ENCODE measurements around the gene NOP14. TPM values are rescaled to one million over a fixed set of nuclear protein-coding genes. Genes with fewer than 3 reads are reported as not detected.
"Not testable (repeated sequence)": the region's sequence is repeated elsewhere in the genome, so short reads cannot be mapped to it uniquely, and the experiment has no call there.

The NOP14 gene
- 10 to 100 TPM; 22.5 to 28.1 (median 25.0) TPM for polyA plus RNA-seq (ENCODE audit: insufficient read length in 10 of 10)
- long read RNA-seq, donor 1, partial matches to known transcripts, result 0 of 4 reads
- long read RNA-seq, donor 1, other reads (novel, unspliced or antisense), result 0 of 4 reads
- long read RNA-seq, donor 2, result 0 reads
- long read RNA-seq, donor 3, result 0 reads
- long read RNA-seq, donor 4, partial matches to known transcripts, result 0 of 1 reads
- long read RNA-seq, donor 4, other reads (novel, unspliced or antisense), result 0 of 1 reads
- long read RNA-seq, donor 5, result 0 reads
- long read RNA-seq, donor 6, transcript NOP14-203 (18 exons, 3,538 nt), result major isoform, 5 of 6 reads
- long read RNA-seq, donor 6, partial matches to known transcripts, result 0 of 6 reads
- long read RNA-seq, donor 6, other reads (novel, unspliced or antisense), result 0 of 6 reads
- long read RNA-seq, donor 7, partial matches to known transcripts, result 0 of 1 reads
- long read RNA-seq, donor 7, other reads (novel, unspliced or antisense), result 0 of 1 reads
- long read RNA-seq, donor 8, partial matches to known transcripts, result 0 of 2 reads
- long read RNA-seq, donor 8, other reads (novel, unspliced or antisense), result 0 of 2 reads
- long read RNA-seq, donor 9, result 0 reads

DNA sequence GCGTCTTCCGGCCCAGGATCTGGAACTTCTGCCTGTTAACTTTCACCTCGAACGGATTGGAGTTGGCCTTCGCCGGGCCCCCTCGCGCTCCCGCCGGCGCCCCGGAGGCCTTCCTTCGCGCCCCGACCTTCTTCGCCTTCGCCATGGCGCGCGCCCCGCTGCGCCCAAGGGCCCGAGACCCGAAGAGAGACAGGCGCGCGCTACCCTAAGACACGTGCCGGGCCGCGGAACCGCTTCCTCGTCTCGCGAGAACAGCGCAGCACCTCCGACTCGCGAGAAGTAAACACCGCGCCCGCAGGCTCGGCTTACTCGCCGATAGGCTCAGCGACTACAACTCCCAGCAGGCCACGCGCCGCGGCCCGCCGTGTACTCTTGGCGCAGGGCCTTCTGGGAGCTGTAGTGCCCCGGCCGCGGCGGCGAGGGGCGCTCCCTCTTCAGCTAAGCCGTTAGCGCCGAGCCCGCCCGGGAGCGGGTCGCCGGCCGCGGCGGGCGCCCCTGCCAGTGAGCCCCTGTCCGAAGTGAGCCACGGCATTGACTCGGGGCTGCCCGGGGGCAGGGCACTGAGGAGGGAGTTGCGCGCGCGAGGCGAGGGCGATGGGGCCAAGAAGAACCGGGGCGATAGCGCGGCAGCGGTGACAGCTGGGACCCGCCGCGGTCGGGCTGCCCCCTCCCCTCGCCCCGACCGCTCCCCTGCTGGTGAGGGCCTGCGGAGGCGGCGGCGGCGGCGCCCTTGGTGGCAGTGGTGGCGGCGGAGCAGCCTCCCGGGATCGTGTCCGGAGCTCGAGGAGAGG is at the start of gene NOP14, which contains the start of gene GRK4:
Gene NOP14, minus strand, starts transcription at position 232 of the 791 bp plus-strand sequence. Its CDS starts 87 bp downstream, at position 145.
Gene GRK4, plus strand, starts transcription at position 397 of the 791 bp plus-strand sequence. CDS start 500 bp downstream, outside the sequence.
- peak; percentile 98 to 99 (median 98) for DNase-seq

DNA sequence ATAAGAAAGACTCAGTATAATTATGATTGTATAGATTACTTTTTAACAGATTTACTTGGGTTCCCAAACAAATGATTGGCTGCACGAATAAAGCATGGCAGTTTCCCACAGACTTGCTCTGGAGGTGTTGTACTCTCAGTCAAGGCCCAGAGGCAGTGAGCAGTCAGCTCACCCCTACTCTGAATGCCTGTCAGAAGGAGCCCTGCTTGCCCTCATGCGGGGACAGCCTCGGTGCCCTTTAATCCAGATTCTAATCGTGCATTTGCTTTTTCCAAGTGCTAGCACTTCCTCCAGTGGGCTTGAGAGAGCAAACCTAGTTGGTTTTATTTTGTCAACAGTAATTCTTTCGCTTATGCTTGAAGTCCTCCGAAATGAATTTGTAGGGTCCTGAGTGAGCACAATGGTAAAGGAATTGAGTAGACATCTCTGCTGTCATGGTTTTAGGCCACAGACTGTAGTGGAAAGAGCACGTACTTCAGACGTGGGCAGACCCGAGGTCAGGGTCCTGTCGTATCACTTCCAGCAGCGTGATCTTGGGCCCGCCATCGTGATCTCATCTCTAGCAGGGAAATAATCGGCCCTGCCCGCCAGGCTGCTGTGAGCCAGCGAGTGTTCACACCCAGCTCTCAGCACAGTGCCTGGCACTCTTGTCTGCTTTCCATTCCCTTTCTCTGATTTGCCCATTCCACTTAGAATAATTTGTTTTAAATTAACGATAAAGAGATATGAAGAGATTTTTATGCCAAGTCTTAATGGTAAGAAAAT is 48.4 kb upstream of the NOP14 start:
- no peak for DNase-seq

DNA sequence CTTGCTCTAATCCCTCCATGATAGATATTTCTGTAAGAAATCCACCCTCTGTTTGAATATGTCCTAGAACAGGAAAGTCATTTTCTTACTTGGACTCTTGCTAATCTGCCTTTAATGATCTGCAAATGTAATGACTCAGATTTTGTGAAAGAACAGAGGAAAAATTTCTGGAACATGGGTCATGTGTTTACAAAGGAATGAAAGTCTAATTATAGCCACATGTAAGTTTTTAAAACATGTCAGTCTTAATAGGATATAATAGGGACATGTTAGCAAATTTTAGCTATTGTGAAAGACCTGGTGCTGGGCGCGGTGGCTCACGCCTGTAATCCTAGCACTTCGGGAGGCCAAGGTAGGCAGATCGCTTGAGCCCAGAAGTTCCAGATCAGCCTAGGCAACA is 47.8 kb upstream of the NOP14 start:
- peak in 1 of 3 donors; percentile 56 for DNase-seq

DNA sequence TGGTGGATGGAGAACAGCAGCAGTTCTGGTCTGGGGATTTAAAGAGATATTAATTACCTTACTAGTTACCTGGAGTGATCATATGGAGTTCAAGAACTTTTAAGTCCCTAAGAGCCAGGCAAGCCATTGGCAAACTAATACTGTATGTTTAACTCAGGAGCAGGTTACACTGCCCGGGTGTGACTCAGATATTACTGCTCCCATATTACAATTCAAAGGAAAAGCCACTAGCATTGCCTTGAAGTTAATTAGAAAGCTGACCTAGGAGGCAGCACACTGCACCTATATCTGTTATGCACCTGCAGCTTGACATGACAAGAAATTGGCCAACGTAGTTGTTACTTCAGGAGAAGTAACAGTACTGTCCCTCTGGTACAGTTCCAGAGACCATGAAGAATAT is 47.4 kb upstream of the NOP14 start:
- no peak for DNase-seq

DNA sequence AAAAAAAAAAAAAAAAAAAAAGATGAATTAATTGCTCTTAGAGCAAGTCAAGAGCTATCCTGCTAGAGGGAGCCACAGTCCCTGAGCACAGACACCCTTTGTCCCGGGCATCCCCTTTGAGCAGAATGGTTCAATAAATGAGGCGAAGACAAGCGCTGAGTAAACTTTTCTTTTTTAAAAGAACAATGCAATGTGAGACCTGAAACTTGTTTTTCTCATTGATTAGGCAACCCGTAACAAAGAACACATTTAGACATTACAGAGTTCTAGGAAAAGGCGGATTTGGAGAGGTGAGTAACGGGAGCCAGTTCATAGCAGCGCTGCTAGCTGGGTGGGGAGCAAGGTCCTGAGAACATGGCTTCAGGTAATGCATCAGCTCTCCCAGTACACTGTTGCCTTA is 46.2 kb upstream of the NOP14 start:
- no peak for DNase-seq

DNA sequence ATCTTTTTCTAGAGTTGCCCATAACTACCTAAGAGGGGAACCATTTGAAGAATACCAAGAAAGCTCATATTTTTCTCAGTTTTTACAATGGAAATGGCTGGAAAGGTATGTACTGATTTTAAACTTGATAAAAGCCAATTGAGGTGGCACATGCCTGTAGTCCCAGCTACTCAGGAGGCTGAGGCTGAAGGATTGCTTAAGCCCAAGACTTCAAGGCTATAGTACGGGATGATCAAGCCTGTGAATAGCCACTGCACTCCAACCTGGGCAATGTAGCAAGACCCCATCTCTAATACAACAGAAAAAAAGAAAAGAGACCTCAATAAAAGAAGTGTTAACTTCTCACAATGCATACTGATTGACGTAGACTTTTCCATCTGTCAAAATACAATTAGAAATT is 44.5 kb upstream of the NOP14 start:
- DNase-seq, result no peak

DNA sequence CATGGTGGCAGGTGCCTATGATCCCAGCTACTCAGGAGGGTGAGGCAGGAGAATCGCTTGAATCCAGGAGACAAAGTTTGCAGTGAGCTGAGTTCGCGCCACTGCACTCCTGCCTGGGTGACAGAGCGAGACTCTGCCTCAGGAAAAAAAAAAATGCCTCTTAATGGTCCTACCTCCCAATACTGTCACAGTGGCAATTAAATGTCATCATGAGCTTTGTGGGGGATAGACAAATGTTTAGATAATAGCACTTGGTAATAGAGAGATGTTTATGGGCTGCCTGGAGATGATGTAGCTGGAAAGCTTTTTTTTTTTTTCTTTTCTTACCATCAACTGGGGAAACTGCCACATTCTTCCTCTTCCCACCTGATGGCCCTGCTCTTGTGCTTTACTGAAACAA is 33.2 kb upstream of the NOP14 start:
- no peak for DNase-seq

DNA sequence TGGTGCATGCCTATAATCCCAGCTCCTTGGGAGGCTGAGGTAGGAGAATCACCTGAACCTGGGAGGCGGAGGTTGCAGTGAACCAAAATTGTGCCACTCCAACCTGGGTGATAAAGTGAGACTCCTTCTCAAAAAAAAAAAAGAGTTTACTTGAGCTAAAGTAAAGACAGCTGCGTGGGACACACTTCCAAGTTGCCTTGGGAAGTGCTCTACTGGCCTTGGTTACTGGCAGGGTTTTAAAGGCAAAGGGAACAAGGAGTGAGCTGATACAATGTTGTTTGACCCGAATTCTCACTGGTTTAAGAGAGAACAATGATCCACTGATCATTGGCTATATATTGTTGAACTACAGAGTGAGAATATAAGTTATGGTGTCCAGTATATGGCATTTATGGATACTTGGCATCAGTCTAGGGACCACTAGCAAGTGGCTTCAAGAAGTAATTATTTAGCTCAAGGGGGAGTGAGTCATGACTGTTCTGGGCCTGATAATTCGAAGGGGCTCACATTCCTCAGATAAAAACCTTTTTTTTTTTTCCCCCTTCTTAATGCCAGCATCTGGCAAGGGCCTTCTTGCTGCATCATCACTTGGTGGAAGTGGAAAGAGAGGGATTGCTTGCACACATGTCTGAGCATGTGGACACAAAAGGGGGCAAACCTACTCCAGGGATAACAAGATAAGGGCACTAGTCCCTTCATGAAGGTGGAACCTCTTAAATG is 32.5 kb upstream of the NOP14 start:
- DNase-seq, result no peak

DNA sequence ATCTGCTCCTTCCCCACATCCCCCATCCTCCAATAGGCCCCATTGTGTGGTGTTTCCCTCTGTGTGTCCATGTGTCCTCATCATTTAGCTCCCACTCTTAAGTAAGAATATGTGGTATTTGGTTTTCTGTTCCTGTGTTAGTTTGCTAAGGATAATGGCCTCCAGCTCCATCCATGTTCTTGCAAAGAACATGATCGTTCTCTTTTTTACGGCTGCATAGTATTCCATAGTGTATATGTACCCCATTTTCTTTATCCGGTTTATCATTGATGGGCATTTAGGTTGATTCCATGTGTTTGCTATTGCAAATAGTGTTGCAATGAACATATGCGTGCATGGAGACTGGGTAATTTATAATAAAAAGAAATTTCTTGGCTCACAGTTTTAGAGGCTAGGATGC is 31.7 kb upstream of the NOP14 start:
- DNase-seq, result no peak

DNA sequence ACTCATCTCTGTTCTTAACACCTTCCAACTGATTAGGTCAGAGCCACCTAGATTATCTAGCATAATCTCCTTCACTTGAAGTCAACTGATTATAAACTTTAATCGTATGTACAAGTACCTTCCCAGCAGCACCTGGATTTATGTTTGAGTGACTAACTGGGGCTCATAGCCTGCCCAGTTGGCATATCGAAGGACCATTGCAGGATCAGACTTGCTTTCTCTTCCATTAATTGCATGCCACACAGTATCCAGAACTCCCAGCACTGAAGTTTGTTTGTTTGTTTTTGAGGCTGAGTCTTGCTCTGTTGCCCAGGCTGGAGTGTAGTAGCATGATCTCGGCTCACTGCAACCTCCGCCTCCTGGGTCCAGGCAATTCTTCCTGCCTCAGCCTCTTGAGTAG is 28.0 kb upstream of the NOP14 start:
- no peak for DNase-seq

DNA sequence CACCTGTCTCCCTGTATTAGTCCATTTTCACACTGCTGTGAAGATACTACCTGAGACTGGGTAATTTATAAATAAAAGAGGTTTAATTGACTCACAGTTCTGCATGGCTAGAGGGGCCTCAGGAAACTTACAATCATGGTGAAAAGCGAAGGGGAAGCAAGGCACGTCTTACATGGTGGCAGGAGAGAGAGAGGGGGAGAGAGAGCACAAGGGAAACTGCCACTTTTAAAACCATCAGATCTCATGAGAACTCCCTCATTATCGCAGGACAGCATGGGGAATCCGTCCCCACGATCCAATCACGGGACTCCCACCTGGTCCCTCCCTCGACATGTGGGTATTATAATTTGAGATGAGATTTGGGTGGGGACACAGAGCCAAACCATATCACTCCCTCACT is 20.5 kb upstream of the NOP14 start:
- not testable (repeated sequence) for DNase-seq

DNA sequence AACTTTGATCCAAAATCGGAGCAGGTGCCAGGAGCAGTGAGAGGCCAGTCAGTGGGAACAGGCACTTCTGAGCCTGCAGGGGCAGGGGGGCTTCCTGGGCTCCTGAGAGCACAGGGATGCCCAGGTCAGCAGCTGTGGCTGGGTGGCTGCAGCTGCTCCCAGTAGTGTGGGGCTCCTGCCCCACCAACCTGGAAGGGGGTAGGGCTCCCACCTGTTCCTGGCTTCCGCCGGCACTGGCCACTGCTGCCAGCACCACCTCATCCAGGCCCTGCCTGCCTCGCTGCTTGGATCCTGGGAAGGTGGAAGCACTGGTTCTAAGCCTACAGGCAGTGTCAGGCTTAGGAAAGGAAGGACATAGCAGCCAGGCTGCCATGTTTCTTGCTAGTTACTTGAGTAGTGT is 18.8 kb upstream of the NOP14 start:
- no peak for DNase-seq

DNA sequence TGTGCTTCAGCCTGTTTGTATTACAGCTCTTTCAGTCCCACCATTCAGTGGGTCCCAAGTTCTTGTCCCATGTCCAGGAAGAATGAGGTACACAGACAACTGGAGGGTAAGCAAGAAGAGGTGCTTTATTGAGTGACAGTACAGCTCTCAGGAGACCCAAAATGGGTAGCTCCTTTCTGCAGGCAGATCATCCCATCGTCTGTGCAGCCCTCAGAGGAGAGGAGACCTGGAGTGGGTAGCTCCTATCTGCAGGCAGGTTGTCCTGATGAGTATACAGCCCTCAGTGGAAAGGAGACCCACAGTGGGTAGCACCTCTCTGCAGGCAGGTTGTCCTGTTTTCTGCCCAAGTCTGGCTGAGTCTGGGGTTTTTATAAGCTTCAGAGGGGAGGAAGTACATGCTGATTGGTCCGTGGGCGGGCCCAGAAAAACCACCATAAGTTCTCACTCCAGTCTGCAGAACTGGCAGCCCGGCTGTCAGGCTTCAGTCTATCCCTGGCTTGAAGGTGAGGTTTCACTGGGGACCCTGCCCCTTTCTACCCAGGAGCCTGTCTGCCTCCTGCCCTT is 18.1 kb upstream of the NOP14 start:
- no peak for DNase-seq

DNA sequence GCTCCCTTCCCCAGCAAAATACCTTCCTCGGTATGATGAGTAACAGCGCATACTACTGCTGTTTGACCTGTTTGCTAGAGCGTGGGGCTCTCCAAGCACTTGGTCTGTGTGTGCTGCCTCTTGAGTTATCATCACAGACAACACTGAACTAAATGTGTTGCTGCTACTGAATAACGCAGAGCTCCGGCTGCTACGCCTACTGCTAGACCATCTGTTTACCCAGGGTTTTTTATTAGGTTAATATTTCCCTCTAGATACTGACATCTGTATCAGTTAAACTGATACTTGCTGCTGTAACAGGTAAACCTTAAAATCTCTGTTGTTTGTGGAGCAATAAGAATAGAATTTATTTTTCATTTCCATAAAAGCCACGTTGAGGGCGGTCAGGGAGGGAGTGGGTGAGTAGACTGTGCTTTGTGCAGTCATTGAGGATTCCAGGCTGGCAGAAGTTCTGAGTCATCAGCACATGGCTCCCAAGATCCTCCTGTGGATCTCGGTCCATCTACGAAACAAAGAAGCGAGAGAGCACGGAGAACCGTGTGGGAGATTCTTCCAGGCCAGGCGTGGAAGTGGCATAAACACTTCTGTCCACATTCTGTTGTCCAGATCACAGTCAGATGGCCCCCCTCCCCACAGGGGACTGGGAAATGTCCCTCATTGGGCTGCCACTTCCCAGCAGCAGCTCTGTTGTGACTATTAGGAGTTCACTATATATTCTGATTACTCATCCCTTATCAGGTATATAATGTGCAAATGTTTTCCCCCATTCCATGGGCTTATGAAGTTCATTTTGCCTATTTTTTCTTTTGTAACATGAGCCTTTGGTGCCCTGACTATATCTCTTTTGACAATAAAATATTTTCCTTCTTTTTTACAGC is 14.2 kb upstream of the NOP14 start:
- DNase-seq, result no peak

DNA sequence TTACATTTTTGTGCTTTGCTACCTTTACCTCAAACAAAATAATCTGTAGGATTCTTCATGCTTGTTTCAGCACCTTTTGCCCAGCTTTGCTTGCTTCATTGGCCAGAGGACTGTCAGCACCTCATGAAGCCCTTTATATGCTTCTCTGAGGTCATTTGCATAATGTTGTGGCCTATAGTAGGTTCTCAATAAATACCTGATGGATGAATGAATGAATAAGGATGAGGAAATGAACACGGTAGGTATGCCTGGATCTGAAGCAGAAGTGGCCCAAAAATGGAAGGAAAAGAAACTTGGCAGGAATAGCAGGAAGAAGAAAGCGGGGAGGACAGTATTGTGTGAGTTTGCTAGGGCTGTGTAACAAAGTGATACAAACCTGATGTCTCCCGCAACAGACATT is 8.1 kb upstream of the NOP14 start:
- DNase-seq, result no peak

DNA sequence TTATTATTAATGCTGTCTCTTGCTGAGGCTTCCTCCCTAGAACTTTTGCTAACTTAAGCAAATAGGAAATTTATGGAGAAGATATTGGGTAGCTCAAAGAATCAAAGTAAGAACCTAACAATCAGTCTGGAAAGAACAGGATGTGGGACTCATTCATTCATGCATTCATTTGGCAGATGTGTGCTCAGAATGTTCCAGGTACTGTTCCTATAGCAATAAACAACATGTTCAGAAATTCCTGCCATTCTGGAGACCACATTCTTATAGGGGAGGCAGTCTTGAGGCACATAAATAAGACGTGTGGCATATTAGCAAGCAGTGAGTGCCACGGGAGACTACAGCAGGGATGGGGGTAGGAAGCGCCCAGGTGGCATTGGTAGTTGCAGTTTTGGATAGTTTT is 5.2 kb upstream of the NOP14 start:
- no peak for DNase-seq

DNA sequence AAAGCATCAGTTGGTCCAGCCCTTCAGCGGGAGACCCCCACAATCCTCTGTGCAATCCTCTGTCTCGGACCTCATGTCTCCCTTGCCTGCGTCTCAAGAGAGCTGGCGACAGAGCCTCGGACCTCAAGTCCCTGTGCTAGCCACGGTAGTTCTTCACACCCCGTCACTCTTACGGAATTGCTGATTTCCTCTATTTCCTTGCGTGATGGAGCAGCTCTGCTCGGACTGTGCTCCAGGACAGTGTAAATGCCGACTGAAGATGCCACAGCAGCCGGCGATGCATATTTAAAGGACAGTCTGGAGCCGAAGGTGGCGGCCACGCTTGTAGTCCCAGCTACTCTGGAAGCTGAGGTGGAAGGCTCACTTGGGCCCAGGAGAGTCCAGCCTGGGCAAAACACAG is 2.1 kb upstream of the NOP14 start:
- DNase-seq, result no peak

DNA sequence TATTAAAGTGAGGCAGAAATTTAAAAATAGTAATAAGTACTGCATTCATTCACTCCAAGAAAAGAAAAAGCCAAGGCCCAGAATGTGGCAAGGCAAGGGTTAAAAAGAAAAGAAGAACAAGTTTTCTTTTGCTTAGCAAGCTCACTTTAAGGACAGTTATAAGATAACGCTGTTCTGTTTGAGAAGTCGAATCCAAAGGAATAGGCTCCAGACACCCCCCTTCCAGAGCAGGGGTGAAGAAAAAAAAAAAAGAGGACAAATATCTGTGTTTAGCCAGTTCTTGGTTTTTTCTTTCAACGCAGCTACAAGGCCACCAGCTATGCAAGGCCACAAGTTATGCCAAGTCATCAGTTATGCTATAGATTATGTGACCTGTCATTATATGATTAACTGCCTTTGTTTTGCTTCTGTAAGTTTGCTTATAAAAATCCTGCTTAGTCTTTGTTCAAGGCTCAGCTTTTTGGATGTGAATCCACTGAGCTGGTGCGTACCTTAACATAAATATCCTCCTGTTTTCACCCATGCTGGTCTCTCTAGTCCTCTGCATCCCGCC is 1.6 kb upstream of the NOP14 start:
- no peak for DNase-seq

DNA sequence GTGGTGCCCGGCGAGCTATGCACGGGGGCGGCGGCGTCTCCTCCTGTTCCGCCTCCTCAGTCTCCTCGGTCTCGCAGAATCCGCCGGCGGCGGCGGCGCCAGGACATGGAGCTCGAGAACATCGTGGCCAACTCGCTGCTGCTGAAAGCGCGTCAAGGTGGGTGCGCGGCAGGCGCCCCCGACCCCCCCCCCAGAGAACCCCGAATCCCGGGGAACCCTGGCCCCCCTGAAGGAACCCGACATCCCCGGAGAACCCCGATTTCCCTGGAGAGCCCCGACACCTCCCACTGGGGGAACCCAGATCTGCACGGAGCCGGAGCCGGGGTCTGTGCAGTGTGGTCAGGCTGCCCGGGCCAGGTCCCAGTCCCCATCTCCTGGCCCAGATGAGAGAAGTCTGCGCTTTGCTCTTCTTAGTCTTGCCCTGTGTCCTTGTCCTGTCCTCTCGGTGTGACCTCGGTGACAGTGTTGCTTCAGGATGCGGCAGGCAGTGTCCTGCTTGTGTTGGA is 813 bp upstream of the NOP14 start:
- DNase-seq, result peak in 1 of 3 donors; percentile 34

All from muscle of back (tissue), 13 donors.